HepG2 (cell line): ENCODE results near the gene BMERB1. TPM values are rescaled to one million over a fixed set of nuclear protein-coding genes. Genes with fewer than 3 reads are reported as not detected.

Experiments used
- BCLAF1 ChIP-seq: fragments of 450-650 bp; IDR thresholded peaks from 2 replicates; pipeline ENCODE4 v1.6.1; 2017; ENCODE audit warnings: mild to moderate bottlenecking
- EED ChIP-seq: sonication (generic); formaldehyde crosslinking; IDR thresholded peaks from 2 replicates; pipeline ENCODE4 v1.5.0; 2020; ENCODE audit warnings: mild to moderate bottlenecking, missing genetic modification reagents
- GATAD2A ChIP-seq: IDR thresholded peaks from 2 replicates; pipeline ENCODE4 v1.6.1; 2016
- HNRNPUL1 ChIP-seq: fragments of 200-400 bp; formaldehyde crosslinking; IDR thresholded peaks from 2 replicates; pipeline ENCODE4 v1.6.1; 2017; ENCODE audit warnings: low read depth, mild to moderate bottlenecking, low read length, moderate library complexity
- KLF11 ChIP-seq: IDR thresholded peaks from 2 replicates; pipeline ENCODE4 v1.6.1; 2016; ENCODE audit warnings: missing compliant biosample characterization
- MAFG ChIP-seq: sonication (generic); formaldehyde crosslinking; IDR thresholded peaks from 2 replicates; pipeline ENCODE4 v1.5.1; 2020; ENCODE audit warnings: mild to moderate bottlenecking, missing genetic modification reagents
- MED1 ChIP-seq: sonication (generic); formaldehyde crosslinking; IDR thresholded peaks from 2 replicates; pipeline ENCODE4 v1.4.0; 2020; ENCODE audit warnings: missing genetic modification reagents
- SALL2 ChIP-seq: sonication (generic); formaldehyde crosslinking; IDR thresholded peaks from 2 replicates; pipeline ENCODE4 v1.8.1; 2023; ENCODE audit warnings: mild to moderate bottlenecking, missing genetic modification reagents, inconsistent platforms
- SIX1 ChIP-seq: sonication (generic); formaldehyde crosslinking; IDR thresholded peaks from 2 replicates; pipeline ENCODE4 v1.4.0; 2020; ENCODE audit warnings: missing genetic modification reagents, borderline replicate concordance
- THAP7 ChIP-seq: sonication (generic); formaldehyde crosslinking; IDR thresholded peaks from 2 replicates; pipeline ENCODE4 v1.8.1; 2023; ENCODE audit warnings: mild to moderate bottlenecking, missing genetic modification reagents
- THAP9 ChIP-seq: sonication (generic); formaldehyde crosslinking; IDR thresholded peaks from 2 replicates; pipeline ENCODE4; 2020; ENCODE audit warnings: missing genetic modification reagents, mild to moderate bottlenecking, borderline replicate concordance
- UBTF ChIP-seq: sonication (generic); formaldehyde crosslinking; IDR thresholded peaks from 2 replicates; pipeline ENCODE4 v1.4.0; 2020; ENCODE audit warnings: mild to moderate bottlenecking, missing genetic modification reagents
- XRCC5 ChIP-seq: fragments of 200-400 bp; formaldehyde crosslinking; optimal IDR thresholded peaks from 2 replicates; pipeline ENCODE3; 2017; ENCODE audit warnings: mild to moderate bottlenecking, low read length
- ZBTB33 ChIP-seq: sonication (generic); formaldehyde crosslinking; IDR thresholded peaks from 2 replicates; pipeline ENCODE4 v1.4.0; 2020; ENCODE audit warnings: missing genetic modification reagents
- ZNF143 ChIP-seq: sonication (generic); formaldehyde crosslinking; IDR thresholded peaks from 2 replicates; pipeline ENCODE4 v1.4.0; 2020; ENCODE audit warnings: missing genetic modification reagents
- ZNF44 ChIP-seq: sonication (generic); formaldehyde crosslinking; IDR thresholded peaks from 2 replicates; pipeline ENCODE4 v1.5.1; 2020; ENCODE audit warnings: mild to moderate bottlenecking, missing genetic modification reagents
- ZNF768 ChIP-seq: sonication (generic); formaldehyde crosslinking; IDR thresholded peaks from 2 replicates; pipeline ENCODE4 v1.4.0; 2020; ENCODE audit warnings: missing genetic modification reagents
- ZSCAN30 ChIP-seq: sonication (generic); formaldehyde crosslinking; IDR thresholded peaks from 2 replicates; pipeline ENCODE4 v1.5.0; 2020; ENCODE audit warnings: mild to moderate bottlenecking, missing genetic modification reagents
- polyA plus RNA-seq, 8 experiments: library from polyadenylated mRNA; depleted of rRNA in 3 of 8; stranded (reverse) in 7 of 8; unstranded in 1 of 8; fragments of >200 nt; fragmentation: Illumina TruSeq in 4 of 8; extraction: Trizol in 4 of 8; gene quantifications; 2 replicates each; pipeline versions ENCODE4 v1.2.1 to v1.2.3, GENCODE V29; 2011 to 2016; ENCODE audit warnings: low read depth in 4 of 8, missing spikeins in 1 of 8, mixed read lengths in 1 of 8; ENCODE audit not compliant: insufficient read depth in 1 of 8
- total RNA-seq, 5 experiments: library from RNA; depleted of rRNA; stranded (reverse); fragments of >200 nt; fragmentation: Illumina TruSeq; extraction: Trizol; gene quantifications; 2 replicates each; pipeline ENCODE4 v1.2.3, GENCODE V29; 2016; ENCODE audit warnings: low read depth in 1 of 5

Gene BMERB1
- total and polyA plus RNA-seq, 2 of the 13 experiments (the other 11 are each of a cell fraction or from before 2014, with no cell fraction given): 1.4 TPM

GRCh38 chr16:15547768-15548096, 113.3 kb downstream of the BMERB1 start (continued):
- no peak for TF ChIP-seq UBTF (CRISPR knock-in tag)
- TF ChIP-seq BCLAF1: no peak
- no peak for TF ChIP-seq ZSCAN30 (CRISPR knock-in tag)
- no peak for TF ChIP-seq EED (CRISPR knock-in tag)
- TF ChIP-seq ZNF143 (CRISPR knock-in tag): no peak
- no peak for TF ChIP-seq ZBTB33 (CRISPR knock-in tag)
- no peak; the same call in 1 of the 2 replicates for TF ChIP-seq MED1 (CRISPR knock-in tag)
- TF ChIP-seq HNRNPUL1: no peak
- TF ChIP-seq ZNF44: no peak
- TF ChIP-seq THAP9 (CRISPR knock-in tag): peak; percentile 1; the same call in 1 of the 2 replicates
- TF ChIP-seq THAP7 (CRISPR knock-in tag): no peak
- TF ChIP-seq MAFG (CRISPR knock-in tag): no peak
- TF ChIP-seq KLF11: no peak
- peak; percentile 83; the same call in 1 of the 2 replicates for TF ChIP-seq ZNF768 (CRISPR knock-in tag)
- no peak for TF ChIP-seq SALL2 (CRISPR knock-in tag)
- TF ChIP-seq SIX1 (CRISPR knock-in tag): no peak
- TF ChIP-seq XRCC5: no peak
- peak; percentile 4; the same call in 1 of the 2 replicates for TF ChIP-seq GATAD2A (CRISPR knock-in tag)
